ENCODE results near the gene IL5RA. TPM values are rescaled to one million over a fixed set of nuclear protein-coding genes. Genes with fewer than 3 reads are reported as not detected.

Gene IL5RA
- total RNA-seq, 4 donors from 2014 or later = 0.15 to 0.81 (median 0.72) TPM; not detected in 1

DNA sequence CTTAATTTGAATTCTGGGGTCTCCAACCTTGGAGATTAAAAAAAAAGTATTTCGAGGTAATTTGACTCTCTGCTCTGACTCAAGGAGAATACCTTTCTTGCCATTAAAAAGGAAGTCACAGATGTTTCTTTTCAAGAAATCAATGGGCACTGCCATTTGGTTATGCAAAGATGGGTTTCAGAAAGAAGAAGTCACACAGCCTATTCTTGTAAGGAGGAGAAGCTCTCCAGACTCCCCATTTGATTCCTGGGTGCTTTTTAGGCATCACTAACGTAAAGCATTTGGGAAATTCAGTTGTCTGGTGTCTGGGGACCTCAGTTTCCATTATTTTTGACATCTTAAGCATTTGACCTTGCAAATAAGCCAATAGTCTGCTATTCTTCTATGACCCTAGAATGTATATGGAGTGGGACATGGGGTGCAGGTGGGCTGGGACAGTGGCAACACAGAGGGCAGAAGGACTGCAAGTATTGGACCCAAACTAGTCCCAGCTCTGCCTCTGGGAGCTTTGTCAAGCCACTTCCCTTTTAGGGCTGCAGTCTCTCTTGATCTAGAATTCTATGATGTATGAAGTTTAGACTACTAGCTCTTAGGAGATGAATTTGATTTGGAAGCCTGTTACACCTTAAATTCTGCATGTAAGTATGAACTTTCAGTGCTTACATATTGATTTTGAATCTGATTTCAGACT, 27.8 kb downstream of the IL5RA start:
- WGBS, 2 donors (ENCODE audit: low coverage in 1 of 2) = 70 to 85% methylated on average over 2 of the region's 2 CpGs
- ATAC-seq = no peak

DNA sequence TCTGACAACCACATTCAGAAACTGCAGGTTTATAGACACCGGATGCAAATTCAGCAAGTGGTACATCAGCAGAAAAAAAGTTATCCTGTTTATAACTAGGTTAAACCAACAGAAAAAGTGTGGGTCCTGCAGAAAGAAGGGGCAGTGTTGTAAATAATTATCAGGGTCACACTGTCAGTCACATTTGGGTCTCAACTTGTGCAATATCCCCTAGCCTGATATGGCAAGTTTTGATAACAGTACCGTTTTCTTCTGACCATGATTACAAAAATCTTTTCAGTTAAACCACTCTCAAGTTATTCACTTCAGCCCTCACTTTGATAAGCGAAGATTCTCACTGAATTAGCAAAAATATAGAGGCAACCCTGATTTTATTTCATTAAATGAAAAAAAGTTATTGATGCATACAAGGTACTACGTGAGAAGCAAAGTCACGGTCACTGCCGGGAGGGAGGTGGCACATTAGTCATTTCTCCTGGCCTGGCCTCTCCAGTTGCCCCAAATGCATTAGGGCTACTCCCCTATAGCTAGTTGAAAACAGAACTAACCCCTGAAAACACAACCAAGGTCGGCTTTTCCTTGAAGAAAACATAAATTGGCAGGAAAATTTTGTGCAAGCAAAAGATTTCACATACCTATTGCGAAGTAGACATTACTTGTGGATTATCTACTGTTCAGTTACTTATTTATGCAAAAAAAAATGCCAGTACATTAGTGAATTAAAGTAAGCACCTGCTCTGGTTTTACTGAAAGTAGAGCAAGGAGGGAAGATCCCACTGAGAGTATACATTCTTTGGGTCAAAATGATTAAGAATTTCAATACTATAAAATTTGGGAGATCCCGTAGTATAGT, 28.6 kb downstream of the IL5RA start:
- H3K27me3 ChIP-seq = no peaks in the 10 kb centered on the region
- ATAC-seq = no peak
- no peak overlapping the region for H3K4me3 ChIP-seq
- H3K27ac ChIP-seq = no peak overlapping the region
- no peaks in the 10 kb centered on the region for H3K4me1 ChIP-seq
- TF ChIP-seq POLR2A (IDR thresholded peaks at IDR 0.05) (no peak), EP300 (IDR thresholded peaks at IDR 0.05) (no peak), POLR2AphosphoS5 (IDR thresholded peaks at IDR 0.05) (no peak)
- TF ChIP-seq, protein P1, sequence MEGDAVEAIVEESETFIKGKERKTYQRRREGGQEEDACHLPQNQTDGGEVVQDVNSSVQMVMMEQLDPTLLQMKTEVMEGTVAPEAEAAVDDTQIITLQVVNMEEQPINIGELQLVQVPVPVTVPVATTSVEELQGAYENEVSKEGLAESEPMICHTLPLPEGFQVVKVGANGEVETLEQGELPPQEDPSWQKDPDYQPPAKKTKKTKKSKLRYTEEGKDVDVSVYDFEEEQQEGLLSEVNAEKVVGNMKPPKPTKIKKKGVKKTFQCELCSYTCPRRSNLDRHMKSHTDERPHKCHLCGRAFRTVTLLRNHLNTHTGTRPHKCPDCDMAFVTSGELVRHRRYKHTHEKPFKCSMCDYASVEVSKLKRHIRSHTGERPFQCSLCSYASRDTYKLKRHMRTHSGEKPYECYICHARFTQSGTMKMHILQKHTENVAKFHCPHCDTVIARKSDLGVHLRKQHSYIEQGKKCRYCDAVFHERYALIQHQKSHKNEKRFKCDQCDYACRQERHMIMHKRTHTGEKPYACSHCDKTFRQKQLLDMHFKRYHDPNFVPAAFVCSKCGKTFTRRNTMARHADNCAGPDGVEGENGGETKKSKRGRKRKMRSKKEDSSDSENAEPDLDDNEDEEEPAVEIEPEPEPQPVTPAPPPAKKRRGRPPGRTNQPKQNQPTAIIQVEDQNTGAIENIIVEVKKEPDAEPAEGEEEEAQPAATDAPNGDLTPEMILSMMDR (IDR thresholded peaks at IDR 0.05) = no peak
- H3K9me3 ChIP-seq = no peaks in the 10 kb centered on the region
- H3K36me3 ChIP-seq = no peaks in the 10 kb centered on the region
- WGBS, 2 donors (ENCODE audit: low coverage in 1 of 2) = 68% methylated on average over 4 to 9 of the region's 9 CpGs

More for the DNA sequence above, 27.8 kb downstream of the IL5RA start:
- no peaks in the 10 kb centered on the region for H3K9me3 ChIP-seq
- no peaks in the 10 kb centered on the region for H3K27me3 ChIP-seq
- H3K4me3 ChIP-seq = no peak overlapping the region
- H3K36me3 ChIP-seq = no peaks in the 10 kb centered on the region
- TF ChIP-seq EP300 (IDR thresholded peaks at IDR 0.05) = no peak
- TF ChIP-seq POLR2A (IDR thresholded peaks at IDR 0.05) = no peak
- TF ChIP-seq, protein P1 (IDR thresholded peaks at IDR 0.05) = no peak
- no peak for TF ChIP-seq POLR2AphosphoS5 (IDR thresholded peaks at IDR 0.05)
- no peaks in the 10 kb centered on the region for H3K4me1 ChIP-seq
- H3K27ac ChIP-seq = no peak overlapping the region

DNA sequence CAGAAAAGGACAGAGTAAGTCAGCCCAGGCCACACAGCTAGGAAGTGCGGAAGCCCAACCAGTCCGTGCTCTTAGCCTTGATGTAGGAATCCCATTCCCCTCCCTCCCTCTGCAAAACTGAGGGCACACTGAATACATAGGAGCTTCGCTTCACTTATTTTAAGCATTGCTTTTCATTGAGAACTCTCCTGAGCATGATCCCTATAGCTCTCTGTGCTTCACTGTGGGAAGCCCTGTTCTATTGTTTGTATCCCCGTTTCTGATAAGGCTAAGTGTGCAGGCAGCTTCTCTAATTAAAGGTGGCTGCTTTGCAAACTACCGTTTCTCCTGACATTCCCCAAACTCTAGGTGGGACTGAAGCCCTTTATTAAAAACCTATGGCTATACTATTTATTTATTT, 29.9 kb downstream of the IL5RA start:
- Histone ChIP-seq H3K4me3 (no peak overlapping the region), H3K36me3 (no peaks in the 10 kb centered on the region), H3K27me3 (no peaks in the 10 kb centered on the region), H3K27ac (no peak overlapping the region), H3K4me1 (no peaks in the 10 kb centered on the region), H3K9me3 (no peaks in the 10 kb centered on the region)
- WGBS, 2 donors (ENCODE audit: low coverage in 1 of 2) = 35 to 70% methylated on average over 2 to 5 of the region's 5 CpGs
- ATAC-seq = no peak
- no peak for TF ChIP-seq POLR2AphosphoS5 (IDR thresholded peaks at IDR 0.05)
- TF ChIP-seq POLR2A (IDR thresholded peaks at IDR 0.05) = no peak
- TF ChIP-seq, protein P1 (IDR thresholded peaks at IDR 0.05) = no peak
- no peak for TF ChIP-seq EP300 (IDR thresholded peaks at IDR 0.05)

DNA sequence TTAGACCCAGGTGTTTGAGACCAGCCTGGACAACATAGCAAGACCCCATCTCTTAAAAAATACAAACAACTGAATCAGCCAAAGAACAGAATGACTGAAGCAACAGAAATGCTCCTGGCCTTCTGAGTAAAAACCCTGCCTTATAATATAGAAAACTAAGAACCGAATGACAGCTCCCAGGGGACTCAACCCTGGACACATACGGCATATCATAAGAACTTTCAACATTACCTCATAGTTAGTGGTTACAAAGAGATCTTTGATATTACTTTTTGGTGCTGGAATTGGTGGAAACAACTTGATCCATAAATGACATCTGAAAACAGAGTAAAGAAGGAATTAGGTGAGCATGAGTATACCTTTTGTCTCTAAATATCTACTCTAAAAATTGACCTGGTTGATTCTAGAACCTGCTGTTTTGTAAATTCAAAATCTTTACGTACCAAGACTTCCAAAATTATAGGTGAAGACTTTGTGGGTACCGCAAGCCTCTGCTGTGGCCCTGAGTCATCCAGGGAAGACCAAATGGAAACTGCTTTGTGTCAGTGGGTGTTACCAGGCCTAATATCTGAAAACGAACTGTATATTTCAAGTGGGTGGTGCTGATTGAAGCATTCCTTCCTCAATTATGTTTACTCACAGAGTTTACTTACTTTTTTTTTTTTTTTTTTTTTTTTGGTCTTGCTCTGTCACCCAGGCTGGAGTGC, 35.5 kb downstream of the IL5RA start:
- Histone ChIP-seq H3K27ac (no peak overlapping the region), H3K4me1 (no peaks in the 10 kb centered on the region), H3K4me3 (no peak overlapping the region), H3K36me3 (no peaks in the 10 kb centered on the region), H3K27me3 (no peaks in the 10 kb centered on the region), H3K9me3 (no peaks in the 10 kb centered on the region)
- TF ChIP-seq, protein P1 (IDR thresholded peaks at IDR 0.05) = no peak
- TF ChIP-seq POLR2AphosphoS5 (IDR thresholded peaks at IDR 0.05) (no peak), POLR2A (IDR thresholded peaks at IDR 0.05) (no peak), EP300 (IDR thresholded peaks at IDR 0.05) (no peak)
- 63 to 76% methylated on average over 4 to 5 of the region's 5 CpGs for WGBS, 2 donors (ENCODE audit: low coverage in 1 of 2)
- ATAC-seq = no peak

Measured in gastroesophageal sphincter (tissue), 4 donors.